GM12865 (cell line): ENCODE measurements around the gene VPS26A.

Experiments used
- DNase-seq: peaks from one replicate; pipeline ENCODE4 v3.0.0; 2010; ENCODE audit warnings: low read depth
- H3K4me3 ChIP-seq: 2 replicates; pipeline ENCODE4 v1.5.1; 2011; ENCODE audit warnings: mild to moderate bottlenecking, low read depth, low read length, control low read depth
- CTCF ChIP-seq: IDR thresholded peaks from 2 replicates; pipeline ENCODE4 v1.5.1; 2011; ENCODE audit warnings: low read length, control low read depth, low read depth, inconsistent platforms; ENCODE audit not compliant: insufficient read depth; ENCODE audit errors: missing control alignments

The VPS26A gene

GRCh38 chr10:69186524-69186923 is 62.5 kb downstream of the VPS26A start:
- TF ChIP-seq CTCF: no peak
- DNase-seq: no peak
- H3K4me3 ChIP-seq: no peak overlapping the region

GRCh38 chr10:69201045-69201444 is 77.1 kb downstream of the VPS26A start:
- DNase-seq: no peak
- H3K4me3 ChIP-seq: no peak overlapping the region
- TF ChIP-seq CTCF: no peak

- no peak for TF ChIP-seq CTCF
- DNase-seq: no peak
- H3K4me3 ChIP-seq: no peak overlapping the region
Measured at GRCh38 chr10:69202332-69202731, 78.4 kb downstream of the VPS26A start.

GRCh38 chr10:69208761-69209160 is 84.8 kb downstream of the VPS26A start:
- DNase-seq: no peak
- TF ChIP-seq CTCF: no peak
- no peak overlapping the region for H3K4me3 ChIP-seq

GRCh38 chr10:69209787-69210484 is 86.0 kb downstream of the VPS26A start:
- DNase-seq: no peak
- H3K4me3 ChIP-seq: no peak overlapping the region
- no peak for TF ChIP-seq CTCF

DNA sequence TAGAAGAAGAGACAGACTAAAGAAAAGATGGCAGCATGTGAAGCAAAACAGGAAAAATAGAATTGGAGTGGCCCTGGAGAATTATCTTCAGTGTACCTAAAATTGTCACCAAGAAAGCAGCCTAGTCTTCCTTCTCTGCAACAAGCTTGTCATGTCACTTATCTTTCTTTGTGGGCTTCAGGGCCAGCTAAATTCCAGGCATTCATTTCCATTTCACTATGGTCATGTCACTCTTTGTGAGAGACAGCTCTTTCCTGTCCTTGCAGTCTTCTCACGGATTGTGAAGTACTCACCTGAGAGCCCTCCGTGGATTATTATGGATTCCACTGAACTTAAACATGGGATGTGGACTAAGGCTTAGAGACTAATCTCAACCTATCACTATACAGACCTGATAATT is 87.1 kb downstream of the VPS26A start:
- TF ChIP-seq CTCF: no peak
- no peak overlapping the region for H3K4me3 ChIP-seq
- no peak for DNase-seq

GRCh38 chr10:69211524-69211923 is 87.5 kb downstream of the VPS26A start:
- no peak overlapping the region for H3K4me3 ChIP-seq
- TF ChIP-seq CTCF: no peak
- DNase-seq: no peak
